ENCODE measurements around the gene RNF186.

DNA sequence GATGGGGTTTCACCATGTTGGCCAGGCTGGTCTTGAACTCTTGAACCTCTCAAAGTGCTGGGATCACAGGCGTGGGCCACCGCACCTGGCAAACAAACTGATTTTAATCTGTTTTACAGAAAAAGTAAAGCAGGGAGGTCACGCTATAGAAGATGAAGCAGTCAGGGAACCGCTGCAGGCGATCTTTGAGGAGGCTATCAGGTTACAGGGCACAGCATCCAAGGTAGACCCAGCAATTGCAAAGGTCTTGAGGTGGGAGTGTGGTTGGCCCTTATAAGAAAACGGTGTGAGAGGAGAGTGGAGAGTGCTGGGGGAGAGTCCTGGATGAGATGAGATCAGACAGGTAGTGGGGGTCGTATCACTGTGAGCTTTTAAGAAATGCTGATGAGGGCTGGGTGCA is 12.8 kb downstream of the RNF186 start:
- TF ChIP-seq, protein P1, sequence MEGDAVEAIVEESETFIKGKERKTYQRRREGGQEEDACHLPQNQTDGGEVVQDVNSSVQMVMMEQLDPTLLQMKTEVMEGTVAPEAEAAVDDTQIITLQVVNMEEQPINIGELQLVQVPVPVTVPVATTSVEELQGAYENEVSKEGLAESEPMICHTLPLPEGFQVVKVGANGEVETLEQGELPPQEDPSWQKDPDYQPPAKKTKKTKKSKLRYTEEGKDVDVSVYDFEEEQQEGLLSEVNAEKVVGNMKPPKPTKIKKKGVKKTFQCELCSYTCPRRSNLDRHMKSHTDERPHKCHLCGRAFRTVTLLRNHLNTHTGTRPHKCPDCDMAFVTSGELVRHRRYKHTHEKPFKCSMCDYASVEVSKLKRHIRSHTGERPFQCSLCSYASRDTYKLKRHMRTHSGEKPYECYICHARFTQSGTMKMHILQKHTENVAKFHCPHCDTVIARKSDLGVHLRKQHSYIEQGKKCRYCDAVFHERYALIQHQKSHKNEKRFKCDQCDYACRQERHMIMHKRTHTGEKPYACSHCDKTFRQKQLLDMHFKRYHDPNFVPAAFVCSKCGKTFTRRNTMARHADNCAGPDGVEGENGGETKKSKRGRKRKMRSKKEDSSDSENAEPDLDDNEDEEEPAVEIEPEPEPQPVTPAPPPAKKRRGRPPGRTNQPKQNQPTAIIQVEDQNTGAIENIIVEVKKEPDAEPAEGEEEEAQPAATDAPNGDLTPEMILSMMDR (IDR thresholded peaks at IDR 0.05; ENCODE audit: insufficient read depth, low read length), result no peak
- TF ChIP-seq, protein P2, sequence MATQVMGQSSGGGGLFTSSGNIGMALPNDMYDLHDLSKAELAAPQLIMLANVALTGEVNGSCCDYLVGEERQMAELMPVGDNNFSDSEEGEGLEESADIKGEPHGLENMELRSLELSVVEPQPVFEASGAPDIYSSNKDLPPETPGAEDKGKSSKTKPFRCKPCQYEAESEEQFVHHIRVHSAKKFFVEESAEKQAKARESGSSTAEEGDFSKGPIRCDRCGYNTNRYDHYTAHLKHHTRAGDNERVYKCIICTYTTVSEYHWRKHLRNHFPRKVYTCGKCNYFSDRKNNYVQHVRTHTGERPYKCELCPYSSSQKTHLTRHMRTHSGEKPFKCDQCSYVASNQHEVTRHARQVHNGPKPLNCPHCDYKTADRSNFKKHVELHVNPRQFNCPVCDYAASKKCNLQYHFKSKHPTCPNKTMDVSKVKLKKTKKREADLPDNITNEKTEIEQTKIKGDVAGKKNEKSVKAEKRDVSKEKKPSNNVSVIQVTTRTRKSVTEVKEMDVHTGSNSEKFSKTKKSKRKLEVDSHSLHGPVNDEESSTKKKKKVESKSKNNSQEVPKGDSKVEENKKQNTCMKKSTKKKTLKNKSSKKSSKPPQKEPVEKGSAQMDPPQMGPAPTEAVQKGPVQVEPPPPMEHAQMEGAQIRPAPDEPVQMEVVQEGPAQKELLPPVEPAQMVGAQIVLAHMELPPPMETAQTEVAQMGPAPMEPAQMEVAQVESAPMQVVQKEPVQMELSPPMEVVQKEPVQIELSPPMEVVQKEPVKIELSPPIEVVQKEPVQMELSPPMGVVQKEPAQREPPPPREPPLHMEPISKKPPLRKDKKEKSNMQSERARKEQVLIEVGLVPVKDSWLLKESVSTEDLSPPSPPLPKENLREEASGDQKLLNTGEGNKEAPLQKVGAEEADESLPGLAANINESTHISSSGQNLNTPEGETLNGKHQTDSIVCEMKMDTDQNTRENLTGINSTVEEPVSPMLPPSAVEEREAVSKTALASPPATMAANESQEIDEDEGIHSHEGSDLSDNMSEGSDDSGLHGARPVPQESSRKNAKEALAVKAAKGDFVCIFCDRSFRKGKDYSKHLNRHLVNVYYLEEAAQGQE (IDR thresholded peaks at IDR 0.05; ENCODE audit: insufficient replicate concordance, low read depth), result no peak

Data from HL-60 (cell line).